ENCODE measurements around the gene UBD.

UBD gene

GRCh38 chr6:29589423-29590048 is 30.0 kb upstream of the UBD start:
- Histone ChIP-seq H3K4me3 (ENCODE audit: low read length) (no peak overlapping the region), H3K27me3 (ENCODE audit: insufficient read depth, low read length) (no peaks in the 10 kb centered on the region), H3K4me1 (ENCODE audit: insufficient read depth, low read length) (no peaks in the 10 kb centered on the region), H3K27ac (ENCODE audit: low read length) (no peak overlapping the region), H3K9me3 (ENCODE audit: insufficient read depth, low read depth, low read length) (no peaks in the 10 kb centered on the region), H3K36me3 (ENCODE audit: insufficient read depth, low read depth, low read length) (no peaks in the 10 kb centered on the region), H3K9ac (ENCODE audit: low read depth, low read length) (no peak overlapping the region)

- H3K4me3 ChIP-seq (ENCODE audit: low read length): no peak within 1 kb of the TSS
- no peaks in the 10 kb centered on the region for H3K36me3 ChIP-seq (ENCODE audit: insufficient read depth, low read depth, low read length)
- no peaks in the 10 kb centered on the region for H3K4me1 ChIP-seq (ENCODE audit: insufficient read depth, low read length)
These were observed 25.3 kb upstream of the UBD start, which contains the start of gene OR2H2 for GRCh38 chr6:29584821-29585220. OR2H2 (plus strand) TSS chr6:29585121; CDS start chr6:29587945, 2,824 bp downstream.

GRCh38 chr6:29577544-29577943 is 18.0 kb upstream of the UBD start:
- no peak overlapping the region for H3K4me3 ChIP-seq (ENCODE audit: low read length)
- no peak overlapping the region for H3K9ac ChIP-seq (ENCODE audit: low read depth, low read length)
- H3K27me3 ChIP-seq (ENCODE audit: insufficient read depth, low read length): no peaks in the 10 kb centered on the region
- no peak overlapping the region for H3K27ac ChIP-seq (ENCODE audit: low read length)
- H3K4me1 ChIP-seq (ENCODE audit: insufficient read depth, low read length): peaks cover 10% of the 10 kb centered on the region; the same call in 1 of the 2 replicates
- no peaks in the 10 kb centered on the region for H3K36me3 ChIP-seq (ENCODE audit: insufficient read depth, low read depth, low read length)
- H3K9me3 ChIP-seq (ENCODE audit: insufficient read depth, low read depth, low read length): no peaks in the 10 kb centered on the region

More at GRCh38 chr6:29584821-29585220, 25.3 kb upstream of the UBD start, which contains the start of gene OR2H2:
- Histone ChIP-seq H3K27me3 (ENCODE audit: insufficient read depth, low read length) (no peaks in the 10 kb centered on the region), H3K27ac (ENCODE audit: low read length) (no peak within 1 kb of the TSS), H3K9ac (ENCODE audit: low read depth, low read length) (no peak within 1 kb of the TSS), H3K9me3 (ENCODE audit: insufficient read depth, low read depth, low read length) (no peaks in the 10 kb centered on the region)

- H3K9me3 ChIP-seq (ENCODE audit: insufficient read depth, low read depth, low read length): no peaks in the 10 kb centered on the region
- no peaks in the 10 kb centered on the region for H3K27me3 ChIP-seq (ENCODE audit: insufficient read depth, low read length)
- no peak overlapping the region for H3K9ac ChIP-seq (ENCODE audit: low read depth, low read length)
- H3K4me3 ChIP-seq (ENCODE audit: low read length): no peak overlapping the region
- no peak overlapping the region for H3K27ac ChIP-seq (ENCODE audit: low read length)
- H3K36me3 ChIP-seq (ENCODE audit: insufficient read depth, low read depth, low read length): no peaks in the 10 kb centered on the region
- peaks cover 10% of the 10 kb centered on the region; the same call in 1 of the 2 replicates for H3K4me1 ChIP-seq (ENCODE audit: insufficient read depth, low read length)
These were observed 16.5 kb upstream of the UBD start for GRCh38 chr6:29576056-29576455.

GRCh38 chr6:29567991-29568390 is 8.5 kb upstream of the UBD start:
- Histone ChIP-seq H3K4me3 (ENCODE audit: low read length) (no peak overlapping the region), H3K27ac (ENCODE audit: low read length) (no peak overlapping the region), H3K9ac (ENCODE audit: low read depth, low read length) (no peak overlapping the region), H3K4me1 (ENCODE audit: insufficient read depth, low read length) (no peaks in the 10 kb centered on the region), H3K36me3 (ENCODE audit: insufficient read depth, low read depth, low read length) (no peaks in the 10 kb centered on the region), H3K27me3 (ENCODE audit: insufficient read depth, low read length) (no peaks in the 10 kb centered on the region), H3K9me3 (ENCODE audit: insufficient read depth, low read depth, low read length) (no peaks in the 10 kb centered on the region)

- no peaks in the 10 kb centered on the region for H3K36me3 ChIP-seq (ENCODE audit: insufficient read depth, low read depth, low read length)
- no peaks in the 10 kb centered on the region for H3K27me3 ChIP-seq (ENCODE audit: insufficient read depth, low read length)
- H3K27ac ChIP-seq (ENCODE audit: low read length): no peak overlapping the region
- no peaks in the 10 kb centered on the region for H3K4me1 ChIP-seq (ENCODE audit: insufficient read depth, low read length)
- H3K4me3 ChIP-seq (ENCODE audit: low read length): no peak overlapping the region
- H3K9ac ChIP-seq (ENCODE audit: low read depth, low read length): no peak overlapping the region
- no peaks in the 10 kb centered on the region for H3K9me3 ChIP-seq (ENCODE audit: insufficient read depth, low read depth, low read length)
These were observed 8.0 kb upstream of the UBD start for GRCh38 chr6:29567541-29567940.

GRCh38 chr6:29566856-29567255 is 7.3 kb upstream of the UBD start:
- Histone ChIP-seq H3K4me1 (ENCODE audit: insufficient read depth, low read length) (no peaks in the 10 kb centered on the region), H3K4me3 (ENCODE audit: low read length) (no peak overlapping the region), H3K9ac (ENCODE audit: low read depth, low read length) (no peak overlapping the region), H3K9me3 (ENCODE audit: insufficient read depth, low read depth, low read length) (no peaks in the 10 kb centered on the region), H3K27me3 (ENCODE audit: insufficient read depth, low read length) (no peaks in the 10 kb centered on the region), H3K36me3 (ENCODE audit: insufficient read depth, low read depth, low read length) (no peaks in the 10 kb centered on the region), H3K27ac (ENCODE audit: low read length) (no peak overlapping the region)

- Histone ChIP-seq H3K9ac (ENCODE audit: low read depth, low read length) (no peak overlapping the region), H3K9me3 (ENCODE audit: insufficient read depth, low read depth, low read length) (no peaks in the 10 kb centered on the region), H3K4me1 (ENCODE audit: insufficient read depth, low read length) (peaks cover 1% of the 10 kb centered on the region; the same call in 1 of the 2 replicates), H3K36me3 (ENCODE audit: insufficient read depth, low read depth, low read length) (no peaks in the 10 kb centered on the region), H3K4me3 (ENCODE audit: low read length) (no peak overlapping the region), H3K27ac (ENCODE audit: low read length) (no peak overlapping the region), H3K27me3 (ENCODE audit: insufficient read depth, low read length) (peaks cover 4% of the 10 kb centered on the region; the same call in 1 of the 2 replicates)
These were observed 5.3 kb upstream of the UBD start for GRCh38 chr6:29564875-29565274.

GRCh38 chr6:29563435-29563965 is 4.0 kb upstream of the UBD start:
- Histone ChIP-seq H3K27me3 (ENCODE audit: insufficient read depth, low read length) (peaks cover 14% of the 10 kb centered on the region; the same call in 1 of the 2 replicates), H3K36me3 (ENCODE audit: insufficient read depth, low read depth, low read length) (no peaks in the 10 kb centered on the region), H3K4me1 (ENCODE audit: insufficient read depth, low read length) (peaks cover 8% of the 10 kb centered on the region; the same call in 1 of the 2 replicates), H3K27ac (ENCODE audit: low read length) (no peak overlapping the region), H3K9me3 (ENCODE audit: insufficient read depth, low read depth, low read length) (no peaks in the 10 kb centered on the region), H3K4me3 (ENCODE audit: low read length) (no peak overlapping the region), H3K9ac (ENCODE audit: low read depth, low read length) (no peak overlapping the region)

GRCh38 chr6:29561606-29562181 is 2.2 kb upstream of the UBD start:
- no peak overlapping the region for H3K9ac ChIP-seq (ENCODE audit: low read depth, low read length)
- peaks cover 20% of the 10 kb centered on the region; the same call in 1 of the 2 replicates for H3K4me1 ChIP-seq (ENCODE audit: insufficient read depth, low read length)
- no peak overlapping the region for H3K4me3 ChIP-seq (ENCODE audit: low read length)
- no peak overlapping the region for H3K27ac ChIP-seq (ENCODE audit: low read length)
- H3K27me3 ChIP-seq (ENCODE audit: insufficient read depth, low read length): peaks cover 26% of the 10 kb centered on the region
- no peaks in the 10 kb centered on the region for H3K9me3 ChIP-seq (ENCODE audit: insufficient read depth, low read depth, low read length)
- no peaks in the 10 kb centered on the region for H3K36me3 ChIP-seq (ENCODE audit: insufficient read depth, low read depth, low read length)

- Histone ChIP-seq H3K4me1 (ENCODE audit: insufficient read depth, low read length) (peaks cover 22% of the 10 kb centered on the region; the same call in 1 of the 2 replicates), H3K27ac (ENCODE audit: low read length) (no peak overlapping the region), H3K27me3 (ENCODE audit: insufficient read depth, low read length) (peaks cover 32% of the 10 kb centered on the region), H3K9me3 (ENCODE audit: insufficient read depth, low read depth, low read length) (no peaks in the 10 kb centered on the region), H3K4me3 (ENCODE audit: low read length) (no peak overlapping the region), H3K36me3 (ENCODE audit: insufficient read depth, low read depth, low read length) (no peaks in the 10 kb centered on the region), H3K9ac (ENCODE audit: low read depth, low read length) (no peak overlapping the region)
These were observed 1.6 kb upstream of the UBD start for GRCh38 chr6:29561091-29561490.
